Panc1 (cell line): ENCODE results near the gene ANKRD60.

Experiments
- CTCF ChIP-seq: fragments of 450-650 bp; IDR thresholded peaks from 2 replicates; pipeline ENCODE4 v1.5.1; 2017; ENCODE audit warnings: mild to moderate bottlenecking
- POLR2AphosphoS5 ChIP-seq: IDR thresholded peaks from 2 replicates; pipeline ENCODE4 v1.6.1; 2012; ENCODE audit warnings: mild to moderate bottlenecking, low read depth, low read length, moderate library complexity
- REST ChIP-seq, 2 experiments: IDR thresholded peaks; 2 replicates each; pipeline ENCODE4 v1.6.1; 2011 to 2012; ENCODE audit warnings: low read depth in 2 of 2, control low read depth in 1 of 2, low read length in 1 of 2, mild to moderate bottlenecking in 1 of 2, moderate library complexity in 1 of 2; ENCODE audit not compliant: insufficient read depth in 1 of 2
- SIN3A ChIP-seq: IDR thresholded peaks from 2 replicates; pipeline ENCODE4 v1.6.1; 2012; ENCODE audit warnings: low read depth, mild to moderate bottlenecking, low read length, moderate library complexity, borderline replicate concordance; ENCODE audit not compliant: insufficient read depth
- TCF7L2 ChIP-seq: IDR thresholded peaks from 2 replicates; pipeline ENCODE4 v1.6.1; 2011; ENCODE audit warnings: mild to moderate bottlenecking, low read depth, low read length, inconsistent platforms

- TF ChIP-seq CTCF: no peak
- no peak for TF ChIP-seq POLR2AphosphoS5
- TF ChIP-seq REST (IDR thresholded peaks at IDR 0.05; ENCODE audit: insufficient read depth in 1 of 2, low read depth in 2 of 2, low read length in 1 of 2): no peak
- TF ChIP-seq SIN3A: no peak
- TF ChIP-seq TCF7L2: no peak
These were observed 15.4 kb upstream of the ANKRD60 start for GRCh38 chr20:58243653-58244410.
